ENCODE measurements around the gene AFF3.

Gene AFF3

GRCh38 chr2:99805930-99806476 is 336.4 kb downstream of the AFF3 start:
- TF ChIP-seq SIN3A (IDR thresholded peaks at IDR 0.05; ENCODE audit: borderline replicate concordance, insufficient read depth, low read length) = no peak

- no peak for TF ChIP-seq TAF1 (IDR thresholded peaks at IDR 0.05; ENCODE audit: borderline replicate concordance, insufficient read depth, low read length)
- no peak for TF ChIP-seq FOXP2 (optimal IDR thresholded peaks at IDR 0.05; ENCODE audit: borderline replicate concordance, extremely low read depth, extremely low read length, insufficient read depth)
- TF ChIP-seq POLR2AphosphoS5 (IDR thresholded peaks at IDR 0.05; ENCODE audit: low read depth, low read length) = no peak
- TF ChIP-seq REST (IDR thresholded peaks at IDR 0.05; ENCODE audit: insufficient read depth in 1 of 2, low read depth in 2 of 2, low read length in 2 of 2) = no peak
Measured at GRCh38 chr2:99803846-99804245, 338.5 kb downstream of the AFF3 start.

- TF ChIP-seq FOXP2 (optimal IDR thresholded peaks at IDR 0.05; ENCODE audit: borderline replicate concordance, extremely low read depth, extremely low read length, insufficient read depth) (no peak), SIN3A (IDR thresholded peaks at IDR 0.05; ENCODE audit: borderline replicate concordance, insufficient read depth, low read length) (no peak), TAF1 (IDR thresholded peaks at IDR 0.05; ENCODE audit: borderline replicate concordance, insufficient read depth, low read length) (no peak), POLR2AphosphoS5 (IDR thresholded peaks at IDR 0.05; ENCODE audit: low read depth, low read length) (no peak), REST (IDR thresholded peaks at IDR 0.05; ENCODE audit: insufficient read depth in 1 of 2, low read depth in 2 of 2, low read length in 2 of 2) (no peak)
Measured at GRCh38 chr2:99802734-99803133, 339.7 kb downstream of the AFF3 start.

GRCh38 chr2:99801327-99801901 is 341.0 kb downstream of the AFF3 start:
- no peak for TF ChIP-seq TAF1 (IDR thresholded peaks at IDR 0.05; ENCODE audit: borderline replicate concordance, insufficient read depth, low read length)
- no peak for TF ChIP-seq REST (IDR thresholded peaks at IDR 0.05; ENCODE audit: insufficient read depth in 1 of 2, low read depth in 2 of 2, low read length in 2 of 2)
- no peak for TF ChIP-seq SIN3A (IDR thresholded peaks at IDR 0.05; ENCODE audit: borderline replicate concordance, insufficient read depth, low read length)
- TF ChIP-seq POLR2AphosphoS5 (IDR thresholded peaks at IDR 0.05; ENCODE audit: low read depth, low read length) = no peak
- no peak for TF ChIP-seq FOXP2 (optimal IDR thresholded peaks at IDR 0.05; ENCODE audit: borderline replicate concordance, extremely low read depth, extremely low read length, insufficient read depth)

- TF ChIP-seq REST (IDR thresholded peaks at IDR 0.05; ENCODE audit: insufficient read depth in 1 of 2, low read depth in 2 of 2, low read length in 2 of 2) (no peak), SIN3A (IDR thresholded peaks at IDR 0.05; ENCODE audit: borderline replicate concordance, insufficient read depth, low read length) (no peak), FOXP2 (optimal IDR thresholded peaks at IDR 0.05; ENCODE audit: borderline replicate concordance, extremely low read depth, extremely low read length, insufficient read depth) (no peak)
Measured at GRCh38 chr2:99797475-99797874, 344.9 kb downstream of the AFF3 start.

All from PFSK-1 (cell line).